ENCODE results near the gene GABRD. TPM values are rescaled to one million over a fixed set of nuclear protein-coding genes. Genes with fewer than 3 reads are reported as not detected.

GABRD gene
- total and polyA plus RNA-seq, 2 donors (not counting 3 experiments of a cell fraction or from before 2014, with no cell fraction given) = not detected

DNA sequence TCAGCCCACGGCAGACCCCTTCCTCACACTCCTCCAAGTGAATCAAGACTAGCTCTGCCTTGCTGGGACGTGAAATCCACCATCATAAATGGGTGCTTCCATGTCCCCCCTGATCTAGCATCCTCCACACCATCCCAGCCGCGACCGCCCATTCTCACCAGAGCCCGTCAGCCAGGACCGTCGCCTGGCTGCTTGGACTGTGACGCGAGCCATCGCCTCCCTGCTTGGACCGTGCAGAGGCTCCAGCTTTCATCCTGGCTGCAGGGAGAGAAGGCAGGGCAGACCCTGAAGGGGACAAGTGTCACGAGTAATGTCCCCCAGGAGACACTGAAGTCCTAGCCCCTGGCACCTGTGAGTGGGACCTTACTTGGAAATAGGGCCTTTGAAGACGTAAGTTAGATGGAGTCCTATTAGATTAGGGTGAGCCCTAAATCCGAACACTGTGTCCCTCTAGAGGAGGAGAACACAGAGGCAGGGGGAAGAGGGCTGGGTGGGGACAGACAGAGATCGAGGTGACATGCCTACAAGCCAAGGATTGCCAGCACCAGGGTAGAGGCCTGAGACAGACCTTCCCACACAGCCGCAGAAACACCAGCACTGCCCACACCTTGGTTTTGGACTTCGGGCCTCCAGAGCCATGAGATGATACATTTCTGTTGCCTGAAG, 18.3 kb downstream of the GABRD start:
- H3K4me1 ChIP-seq (ENCODE audit: control insufficient read depth, extremely low read depth, insufficient read depth, low read length) = no peaks in the 10 kb centered on the region
- no peaks in the 10 kb centered on the region for H3K9me1 ChIP-seq (replicated peaks; ENCODE audit: control insufficient read depth, extremely low read depth, insufficient read depth, low read length)
- no peaks in the 10 kb centered on the region for H4K20me1 ChIP-seq (replicated peaks; ENCODE audit: control insufficient read depth, extremely low read depth, insufficient read depth, low read length)
- H3K27ac ChIP-seq (ENCODE audit: insufficient read depth, low read depth, low read length) = no peak overlapping the region
- no TSS peak for BruUV-seq (replicated peaks)
- H3K4me2 ChIP-seq (ENCODE audit: insufficient read depth, low read length) = no peak overlapping the region
- no peaks in the 10 kb centered on the region for H3K36me3 ChIP-seq (ENCODE audit: control insufficient read depth in 2 of 2, extremely low read depth in 1 of 2, insufficient read depth in 2 of 2, low read length in 2 of 2)
- no peak overlapping the region for H3K9ac ChIP-seq (replicated peaks; ENCODE audit: extremely low read depth, insufficient read depth, low read length)
- dilution Hi-C loops (cut with MboI; ENCODE audit: extremely low pct_ligation_motif_present, low sequenced_read_pairs) = no loop called here
- TF ChIP-seq POLR2AphosphoS5 (IDR thresholded peaks at IDR 0.05; ENCODE audit: insufficient read depth, low read depth, low read length) (no peak), EZH2 (IDR thresholded peaks at IDR 0.05; ENCODE audit: borderline replicate concordance, low read depth, low read length, severe bottlenecking) (no peak), GATA2 (IDR thresholded peaks at IDR 0.05; ENCODE audit: insufficient read depth, insufficient read length, low read depth, low read length) (no peak), JUN (IDR thresholded peaks at IDR 0.05; ENCODE audit: borderline replicate concordance, insufficient read depth, insufficient read length, low read depth) (no peak), POLR2A (IDR thresholded peaks at IDR 0.05; ENCODE audit: low read depth, low read length) (no peak), FOS (IDR thresholded peaks at IDR 0.05; ENCODE audit: borderline replicate concordance, insufficient read depth, low read length) (no peak), MYC (IDR thresholded peaks at IDR 0.05; ENCODE audit: low read depth, low read length) (no peak)
- TF ChIP-seq, protein P1, sequence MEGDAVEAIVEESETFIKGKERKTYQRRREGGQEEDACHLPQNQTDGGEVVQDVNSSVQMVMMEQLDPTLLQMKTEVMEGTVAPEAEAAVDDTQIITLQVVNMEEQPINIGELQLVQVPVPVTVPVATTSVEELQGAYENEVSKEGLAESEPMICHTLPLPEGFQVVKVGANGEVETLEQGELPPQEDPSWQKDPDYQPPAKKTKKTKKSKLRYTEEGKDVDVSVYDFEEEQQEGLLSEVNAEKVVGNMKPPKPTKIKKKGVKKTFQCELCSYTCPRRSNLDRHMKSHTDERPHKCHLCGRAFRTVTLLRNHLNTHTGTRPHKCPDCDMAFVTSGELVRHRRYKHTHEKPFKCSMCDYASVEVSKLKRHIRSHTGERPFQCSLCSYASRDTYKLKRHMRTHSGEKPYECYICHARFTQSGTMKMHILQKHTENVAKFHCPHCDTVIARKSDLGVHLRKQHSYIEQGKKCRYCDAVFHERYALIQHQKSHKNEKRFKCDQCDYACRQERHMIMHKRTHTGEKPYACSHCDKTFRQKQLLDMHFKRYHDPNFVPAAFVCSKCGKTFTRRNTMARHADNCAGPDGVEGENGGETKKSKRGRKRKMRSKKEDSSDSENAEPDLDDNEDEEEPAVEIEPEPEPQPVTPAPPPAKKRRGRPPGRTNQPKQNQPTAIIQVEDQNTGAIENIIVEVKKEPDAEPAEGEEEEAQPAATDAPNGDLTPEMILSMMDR (IDR thresholded peaks at IDR 0.05; ENCODE audit: extremely low read depth in 1 of 2, insufficient read depth in 1 of 2, low read depth in 1 of 2, low read length in 2 of 2) = no peak
- TF ChIP-seq, protein P2, sequence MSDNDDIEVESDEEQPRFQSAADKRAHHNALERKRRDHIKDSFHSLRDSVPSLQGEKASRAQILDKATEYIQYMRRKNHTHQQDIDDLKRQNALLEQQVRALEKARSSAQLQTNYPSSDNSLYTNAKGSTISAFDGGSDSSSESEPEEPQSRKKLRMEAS (IDR thresholded peaks at IDR 0.05; ENCODE audit: insufficient read depth, insufficient read length) = no peak
- H3K9me3 ChIP-seq (replicated peaks; ENCODE audit: control insufficient read depth, insufficient read depth, low read length) = no peaks in the 10 kb centered on the region
- H3K4me3 ChIP-seq (replicated peaks in 1 of 3; ENCODE audit: insufficient read depth in 1 of 3, low read depth in 1 of 3, low read length in 3 of 3) = no peak overlapping the region
- H3K79me2 ChIP-seq (ENCODE audit: control insufficient read depth, insufficient read depth, low read length) = no peaks in the 10 kb centered on the region
- CTCF ChIA-PET = no interaction called here
- H3K27me3 ChIP-seq (ENCODE audit: control insufficient read depth in 2 of 2, insufficient read depth in 2 of 2, low read length in 2 of 2) = no peaks in the 10 kb centered on the region
- FAIRE-seq (no peak), DNase-seq (ENCODE audit: low read depth, low spot score) (no peak)
- intact Hi-C loops (cut with micrococcal nuclease) = no loop called here
- POLR2A ChIA-PET = no interaction called here
- H2AFZ ChIP-seq (ENCODE audit: low read depth, low read length) = no peak overlapping the region

Data from endothelial cell of umbilical vein (primary cell).